HepG2 (cell line): ENCODE measurements around the gene TPRG1L. TPM values are rescaled to one million over a fixed set of nuclear protein-coding genes. Genes with fewer than 3 reads are reported as not detected.

Experiments used
- CCAR2 ChIP-seq: fragments of 200-400 bp; formaldehyde crosslinking; optimal IDR thresholded peaks from 2 replicates; pipeline ENCODE3; 2018; ENCODE audit warnings: low read depth, mild to moderate bottlenecking, low read length, moderate library complexity
- CEBPB ChIP-seq: IDR thresholded peaks from 2 replicates; pipeline ENCODE4 v1.6.1; 2011; ENCODE audit warnings: low read depth, low read length, improper control_type of control experiment, borderline replicate concordance
- CREB3 ChIP-seq: sonication (generic); formaldehyde crosslinking; IDR thresholded peaks from 2 replicates; pipeline ENCODE4 v1.5.0; 2020; ENCODE audit warnings: missing genetic modification reagents
- DZIP1 ChIP-seq: sonication (generic); formaldehyde crosslinking; IDR thresholded peaks from 2 replicates; pipeline ENCODE4 v1.5.0; 2020; ENCODE audit warnings: mild to moderate bottlenecking, missing genetic modification reagents
- FOXO1 ChIP-seq: sonication (generic); formaldehyde crosslinking; IDR thresholded peaks from 2 replicates; pipeline ENCODE4 v1.4.0; 2020; ENCODE audit warnings: missing genetic modification reagents
- IRX3 ChIP-seq: sonication (generic); formaldehyde crosslinking; IDR thresholded peaks from 2 replicates; pipeline ENCODE4 v1.8.1; 2023; ENCODE audit warnings: mild to moderate bottlenecking, low read depth, missing genetic modification reagents, borderline replicate concordance
- ISL2 ChIP-seq: sonication (generic); formaldehyde crosslinking; IDR thresholded peaks from 2 replicates; pipeline ENCODE4 v1.5.0; 2020; ENCODE audit warnings: missing genetic modification reagents
- KMT2B ChIP-seq: IDR thresholded peaks from 2 replicates; pipeline ENCODE4 v1.6.1; 2016; ENCODE audit warnings: missing genetic modification reagents, missing compliant biosample characterization
- NFE2 ChIP-seq: sonication (generic); formaldehyde crosslinking; IDR thresholded peaks from 2 replicates; pipeline ENCODE4 v1.4.0; 2020; ENCODE audit warnings: missing genetic modification reagents
- POGK ChIP-seq: sonication (generic); formaldehyde crosslinking; conservative IDR thresholded peaks from 2 replicates; pipeline ENCODE4 v1.8.0; 2022; ENCODE audit warnings: mild to moderate bottlenecking, moderate library complexity, missing genetic modification reagents
- PREB ChIP-seq: sonication (generic); formaldehyde crosslinking; IDR thresholded peaks from 2 replicates; pipeline ENCODE4 v1.4.0; 2020; ENCODE audit warnings: missing genetic modification reagents
- REXO4 ChIP-seq: sonication (generic); formaldehyde crosslinking; IDR thresholded peaks from 2 replicates; pipeline ENCODE4 v1.8.0; 2022; ENCODE audit warnings: missing genetic modification reagents, mild to moderate bottlenecking, borderline replicate concordance
- RXRA ChIP-seq: sonication (generic); formaldehyde crosslinking; IDR thresholded peaks from 2 replicates; pipeline ENCODE4 v1.5.1; 2020; ENCODE audit warnings: missing genetic modification reagents
- SIN3A ChIP-seq: IDR thresholded peaks from 2 replicates; pipeline ENCODE4 v1.6.1; 2011; ENCODE audit warnings: low read depth, mild to moderate bottlenecking, control low read depth, low read length, borderline replicate concordance
- STAG1 ChIP-seq: sonication (generic); formaldehyde crosslinking; IDR thresholded peaks from 2 replicates; pipeline ENCODE4 v1.4.0; 2020; ENCODE audit warnings: missing genetic modification reagents
- TBP ChIP-seq: sonication (generic); formaldehyde crosslinking; IDR thresholded peaks from 2 replicates; pipeline ENCODE4 v1.5.0; 2020; ENCODE audit warnings: missing genetic modification reagents
- ZBTB10 ChIP-seq: sonication (generic); formaldehyde crosslinking; IDR thresholded peaks from 2 replicates; pipeline ENCODE4 v1.4.0; 2020; ENCODE audit warnings: missing genetic modification reagents, borderline replicate concordance
- ZBTB38 ChIP-seq: sonication (generic); formaldehyde crosslinking; IDR thresholded peaks from 2 replicates; pipeline ENCODE4 v1.5.1; 2020; ENCODE audit warnings: mild to moderate bottlenecking, missing genetic modification reagents
- ZNF3 ChIP-seq: IDR thresholded peaks from 2 replicates; pipeline ENCODE4 v1.7.0; 2017; ENCODE audit warnings: inconsistent platforms
- ZNF530 ChIP-seq: sonication (generic); formaldehyde crosslinking; IDR thresholded peaks from 2 replicates; pipeline ENCODE4 v1.5.0; 2020; ENCODE audit warnings: low read depth, mild to moderate bottlenecking, missing genetic modification reagents
- ZNF773 ChIP-seq: sonication (generic); formaldehyde crosslinking; IDR thresholded peaks from 2 replicates; pipeline ENCODE4 v1.4.0; 2020; ENCODE audit warnings: missing genetic modification reagents, borderline replicate concordance
- polyA plus RNA-seq, 8 experiments: library from polyadenylated mRNA; depleted of rRNA in 3 of 8; stranded (reverse) in 7 of 8; unstranded in 1 of 8; fragments of >200 nt; fragmentation: Illumina TruSeq in 4 of 8; extraction: Trizol in 4 of 8; gene quantifications; 2 replicates each; pipeline versions ENCODE4 v1.2.1 to v1.2.3, GENCODE V29; 2011 to 2016; ENCODE audit warnings: low read depth in 4 of 8, missing spikeins in 1 of 8, mixed read lengths in 1 of 8; ENCODE audit not compliant: insufficient read depth in 1 of 8
- total RNA-seq, 5 experiments: library from RNA; depleted of rRNA; stranded (reverse); fragments of >200 nt; fragmentation: Illumina TruSeq; extraction: Trizol; gene quantifications; 2 replicates each; pipeline ENCODE4 v1.2.3, GENCODE V29; 2016; ENCODE audit warnings: low read depth in 1 of 5

TPRG1L gene
- total and polyA plus RNA-seq, 2 of the 13 experiments (the other 11 are each of a cell fraction or from before 2014, with no cell fraction given), result 21.3 to 37.4 TPM

GRCh38 chr1:3668585-3669300 is 43.9 kb downstream of the TPRG1L start (continued):
- TF ChIP-seq NFE2 (no peak), DZIP1 (CRISPR knock-in tag) (0 out of 2 replicates have a peak, but pooled peaks have one; percentile 21), PREB (CRISPR knock-in tag) (no peak), CEBPB (peak; percentile 99), REXO4 (CRISPR knock-in tag) (no peak), CREB3 (CRISPR knock-in tag) (peak; percentile 61; the same call in 1 of the 2 replicates), ISL2 (CRISPR knock-in tag) (peak; percentile 26; the same call in 1 of the 2 replicates), ZNF773 (CRISPR knock-in tag) (no peak), RXRA (CRISPR knock-in tag) (peak; percentile 87), IRX3 (CRISPR knock-in tag) (peak; percentile 42; the same call in 1 of the 2 replicates), ZNF530 (CRISPR knock-in tag) (no peak), ZNF3 (CRISPR knock-in tag) (no peak), ZBTB38 (CRISPR knock-in tag) (peak; percentile 53; the same call in 1 of the 2 replicates), ZBTB10 (CRISPR knock-in tag) (no peak), FOXO1 (CRISPR knock-in tag) (peak; percentile 63; the same call in 1 of the 2 replicates), KMT2B (no peak), SIN3A (peak; percentile 98), TBP (no peak), POGK (CRISPR knock-in tag) (peak; percentile 71; the same call in 1 of the 2 replicates), CCAR2 (no peak), STAG1 (CRISPR knock-in tag) (no peak)
